HG03175 (cell line): ENCODE measurements around the gene ELAVL2.

Experiments
- ATAC-seq: cut with Tn5 transposase; IDR thresholded peaks from one replicate; pipeline ENCODE4 v1.9.1; 2021; ENCODE audit warnings: mild to moderate bottlenecking, moderate library complexity; ENCODE audit not compliant: unreplicated experiment

ELAVL2 gene

DNA sequence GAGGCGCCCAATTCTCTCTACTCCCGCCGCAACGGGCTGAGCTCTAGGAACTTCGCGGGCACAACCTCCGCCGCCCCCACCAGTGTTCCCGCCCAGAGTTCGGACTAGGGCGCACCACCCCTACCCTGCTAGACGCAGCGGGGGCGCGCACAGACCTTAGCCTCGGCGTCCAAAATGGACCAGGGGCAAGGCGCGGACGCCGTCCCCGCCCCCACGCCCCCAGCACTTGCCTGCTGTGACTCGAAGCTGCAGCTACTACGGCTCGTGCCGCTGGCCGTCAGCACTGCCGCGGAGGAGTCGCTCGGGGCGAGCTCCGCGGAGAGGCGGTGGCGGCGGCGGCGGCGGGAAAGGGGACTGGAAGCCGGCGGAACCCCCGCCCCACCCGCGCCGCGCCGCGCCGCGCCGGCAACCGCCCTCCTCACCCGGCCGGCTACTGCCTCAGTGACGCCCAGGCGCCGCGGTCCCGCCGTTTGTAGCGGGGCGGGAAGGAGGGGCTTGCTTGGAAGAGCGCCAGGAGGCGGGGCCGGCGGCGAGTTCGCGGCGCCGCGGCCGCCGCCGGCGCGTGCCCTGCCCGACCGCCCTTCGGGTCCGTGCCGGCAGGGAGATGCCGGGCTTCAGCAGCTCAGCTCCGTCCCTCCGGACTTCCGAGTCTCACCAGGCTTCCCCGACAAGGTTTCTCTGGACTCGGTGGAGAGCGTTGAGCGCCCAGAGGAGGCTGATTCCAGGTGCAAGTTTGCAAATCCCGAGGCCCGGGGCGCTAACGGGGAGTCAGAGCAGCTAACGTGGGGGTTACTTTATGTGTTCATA, 4.5 kb downstream of the ELAVL2 start:
- no peak for ATAC-seq

DNA sequence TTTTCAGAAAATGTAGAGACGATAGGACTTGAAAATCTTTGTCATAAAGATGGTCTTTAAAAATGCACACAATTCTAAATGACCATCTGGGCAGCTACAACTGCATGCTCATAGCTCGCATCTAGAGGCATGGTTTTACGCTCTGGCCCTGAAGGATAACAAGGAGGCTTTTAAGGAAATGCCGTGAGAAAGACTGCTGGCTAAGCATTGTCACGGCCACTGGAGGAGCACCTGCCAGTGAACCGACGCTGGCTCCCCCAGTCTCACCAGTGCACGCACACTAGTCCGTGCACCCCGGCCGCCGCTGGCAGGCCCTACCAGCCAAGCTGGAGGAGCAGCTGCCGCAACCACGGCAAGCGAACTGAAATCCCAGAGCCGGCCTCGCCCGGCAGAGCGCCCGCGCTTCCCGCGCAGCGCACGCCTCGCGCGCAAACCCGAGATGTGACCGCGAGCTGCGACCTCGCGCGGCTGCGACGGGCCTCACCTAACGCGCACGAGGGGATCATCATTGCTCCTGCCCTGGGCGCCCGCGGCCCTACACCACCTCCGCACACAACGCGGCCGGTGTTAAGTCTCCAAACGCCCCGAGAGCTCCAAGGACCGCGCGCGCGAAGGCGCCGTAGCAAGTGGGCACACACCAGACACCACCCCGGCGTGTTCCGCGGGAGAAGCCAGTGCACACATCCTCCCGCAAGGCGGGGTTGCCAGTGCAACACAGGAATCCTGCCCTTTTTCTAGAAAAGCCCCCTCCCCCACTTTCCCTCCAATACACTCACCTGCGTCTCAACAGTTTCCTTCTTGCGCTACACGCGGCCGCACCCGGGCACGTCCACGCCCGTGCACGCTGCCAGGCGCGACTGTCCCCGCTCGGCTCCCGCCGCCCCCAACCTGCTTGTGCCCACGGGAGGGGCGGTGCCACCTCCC, 5.3 kb downstream of the ELAVL2 start:
- ATAC-seq, result no peak

DNA sequence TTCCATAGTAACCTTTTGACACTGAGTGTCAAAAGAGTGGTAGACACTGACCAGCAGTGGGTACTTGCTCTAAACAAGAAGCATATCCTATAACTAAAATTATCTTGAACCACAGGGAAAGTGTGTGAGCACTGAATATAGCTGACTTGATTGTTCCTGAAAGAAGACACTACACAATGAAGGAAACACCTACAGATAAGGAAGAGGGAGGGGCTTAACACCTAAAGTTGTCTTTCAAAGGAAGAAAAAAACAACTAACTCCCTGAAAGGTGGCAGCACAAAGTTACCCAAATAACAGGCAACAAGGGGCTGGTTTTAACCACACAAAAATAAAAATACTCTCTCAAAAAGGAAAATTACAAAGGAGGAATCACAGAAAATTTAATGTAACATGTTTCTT, 6.6 kb downstream of the ELAVL2 start:
- no peak for ATAC-seq

DNA sequence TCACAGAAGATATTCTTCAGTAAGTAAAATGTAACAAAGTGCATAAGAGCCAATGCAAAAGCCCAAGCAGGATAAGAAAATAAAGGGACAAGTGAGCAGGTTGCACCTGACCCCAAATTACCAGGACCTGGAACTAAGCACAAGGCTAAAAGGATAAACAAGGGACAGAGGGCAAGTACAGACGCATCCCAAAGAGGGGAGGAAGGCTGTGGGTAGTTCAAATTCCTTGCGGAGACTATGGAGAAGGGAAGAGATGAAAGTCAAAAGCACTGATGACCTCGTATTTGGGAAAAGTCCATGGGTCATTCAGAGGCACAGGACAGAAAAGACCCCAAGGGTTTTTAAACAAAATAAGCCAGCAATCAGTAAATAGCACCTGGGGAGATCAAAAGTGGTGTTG, 11.8 kb downstream of the ELAVL2 start:
- no peak for ATAC-seq

DNA sequence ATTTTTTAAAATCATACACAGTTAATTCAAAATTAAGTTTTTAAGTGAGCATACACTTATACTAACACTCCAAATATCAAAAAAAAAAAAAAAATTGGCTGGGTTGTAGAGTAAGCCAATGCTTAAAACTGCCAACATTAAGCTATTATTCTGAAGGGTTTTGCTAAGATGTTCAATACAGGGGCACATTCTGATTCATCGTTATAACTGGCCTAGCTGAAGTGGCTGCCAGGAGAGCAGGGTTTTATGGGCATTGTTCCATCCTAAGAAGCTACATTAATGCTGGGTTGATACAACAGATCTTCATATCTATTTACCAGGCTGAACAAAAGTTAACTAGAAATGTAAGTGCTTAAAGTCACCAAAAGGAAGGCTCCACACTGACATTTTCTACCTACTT, 13.4 kb downstream of the ELAVL2 start:
- no peak for ATAC-seq

DNA sequence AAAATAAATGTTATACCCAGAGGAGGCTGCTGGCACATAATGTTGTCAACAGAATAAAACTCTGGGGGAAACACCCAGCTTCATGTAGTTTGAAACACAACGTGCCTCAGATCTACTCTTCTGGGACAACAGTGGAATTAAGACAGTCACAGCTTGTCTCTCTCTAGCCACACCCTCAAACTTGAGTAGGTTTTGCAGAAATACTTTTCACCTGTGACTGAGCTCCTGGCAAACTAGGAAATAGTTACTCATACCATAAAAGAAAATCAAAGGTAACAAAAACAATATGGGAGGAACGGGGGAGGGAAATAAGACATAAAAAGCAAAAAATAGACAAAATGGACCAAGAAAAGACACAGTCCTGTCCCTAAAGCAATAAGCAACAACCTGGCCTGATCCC, 14.4 kb downstream of the ELAVL2 start:
- ATAC-seq, result no peak

DNA sequence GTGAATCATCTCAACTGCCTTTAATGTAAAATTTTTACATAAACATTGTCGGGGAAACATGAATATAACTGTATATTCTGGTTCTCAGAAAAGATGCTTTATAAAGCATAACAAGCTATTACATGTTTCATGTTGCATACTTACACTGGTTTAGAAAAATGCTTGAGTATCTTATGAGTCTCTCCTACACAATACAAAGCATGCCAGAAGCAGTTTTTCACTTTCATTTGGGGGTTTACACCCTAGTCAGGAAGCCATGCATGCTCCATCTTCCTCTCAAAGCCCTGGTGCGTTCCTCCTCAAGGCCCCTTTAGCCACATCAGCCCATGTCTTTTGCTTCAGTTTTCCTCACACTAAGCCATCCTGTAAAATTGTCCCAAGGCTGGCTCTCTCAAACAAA, 22.8 kb downstream of the ELAVL2 start:
- ATAC-seq, result no peak

DNA sequence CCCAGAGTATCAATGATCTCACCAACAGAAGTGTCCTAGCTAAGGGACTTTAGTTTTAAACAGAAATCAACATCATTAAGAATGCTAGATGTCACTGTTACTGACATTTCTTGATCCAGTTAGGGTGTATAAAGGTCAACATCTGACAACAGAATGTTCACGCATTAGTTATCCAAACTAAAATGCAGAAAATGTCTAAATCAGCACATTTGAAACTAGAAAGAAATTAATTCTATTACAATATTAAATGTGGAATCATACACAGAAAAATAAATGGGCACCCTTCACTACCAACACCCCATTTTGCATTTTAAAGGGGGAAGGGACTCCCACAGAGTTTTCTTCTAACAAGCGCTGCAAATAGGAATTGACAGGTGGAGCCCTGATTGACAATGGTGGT, 24.5 kb downstream of the ELAVL2 start:
- no peak for ATAC-seq

DNA sequence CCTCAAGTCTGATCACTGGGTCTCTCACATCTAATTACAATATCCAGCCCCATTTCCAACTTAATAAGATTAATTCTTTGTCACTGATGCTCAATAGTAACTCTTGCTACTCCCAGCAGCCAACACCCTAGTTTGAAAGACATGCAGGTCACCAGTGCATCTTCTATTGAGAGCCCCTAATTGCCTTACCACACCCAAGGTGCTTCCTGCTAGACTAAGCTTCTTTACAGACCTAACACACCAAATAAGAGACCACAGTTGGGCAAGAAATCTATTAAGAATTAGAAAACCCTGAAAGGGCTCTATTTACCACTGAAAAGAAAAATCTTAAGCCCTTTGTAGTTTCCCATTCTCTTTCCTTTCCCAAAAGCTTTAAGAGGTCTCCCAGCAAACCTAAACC, 26.5 kb downstream of the ELAVL2 start:
- ATAC-seq, result no peak

DNA sequence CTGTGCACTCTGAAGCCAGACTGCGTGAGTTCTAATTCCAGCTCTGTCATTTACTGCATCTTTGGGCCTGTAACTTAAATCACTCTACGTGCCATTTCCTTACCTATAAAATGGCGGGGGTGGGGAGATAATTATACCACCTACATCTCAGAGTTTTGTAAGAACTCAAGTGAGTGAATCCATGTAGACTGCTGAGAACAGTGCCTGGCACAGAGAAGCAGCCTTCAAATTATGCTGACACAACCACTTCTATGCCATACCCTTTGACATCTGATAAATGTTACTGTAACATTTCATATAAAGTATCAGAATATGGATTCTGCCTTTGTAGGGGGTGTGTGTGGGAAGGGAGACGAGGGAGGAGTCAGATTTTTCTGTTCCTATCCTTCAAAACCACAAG, 27.7 kb downstream of the ELAVL2 start:
- ATAC-seq, result no peak

DNA sequence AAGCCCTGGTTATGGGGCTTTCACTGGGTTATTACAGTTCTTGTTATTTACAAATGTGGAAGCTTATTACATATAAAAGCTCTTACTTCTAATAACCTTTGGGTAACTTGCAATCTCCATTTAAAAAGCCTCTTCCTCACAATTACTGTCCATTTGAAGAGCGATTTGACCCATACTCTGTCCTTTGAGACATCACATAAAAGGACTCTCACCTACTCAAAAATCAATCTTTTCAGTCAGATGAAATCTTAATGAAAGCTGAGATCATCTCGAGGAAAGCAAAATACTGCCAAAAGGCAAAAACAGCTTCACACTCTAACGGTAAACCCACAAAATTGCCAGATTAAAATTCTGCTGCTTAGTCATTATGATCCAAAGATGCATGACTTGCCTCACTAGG, 29.8 kb downstream of the ELAVL2 start:
- no peak for ATAC-seq

DNA sequence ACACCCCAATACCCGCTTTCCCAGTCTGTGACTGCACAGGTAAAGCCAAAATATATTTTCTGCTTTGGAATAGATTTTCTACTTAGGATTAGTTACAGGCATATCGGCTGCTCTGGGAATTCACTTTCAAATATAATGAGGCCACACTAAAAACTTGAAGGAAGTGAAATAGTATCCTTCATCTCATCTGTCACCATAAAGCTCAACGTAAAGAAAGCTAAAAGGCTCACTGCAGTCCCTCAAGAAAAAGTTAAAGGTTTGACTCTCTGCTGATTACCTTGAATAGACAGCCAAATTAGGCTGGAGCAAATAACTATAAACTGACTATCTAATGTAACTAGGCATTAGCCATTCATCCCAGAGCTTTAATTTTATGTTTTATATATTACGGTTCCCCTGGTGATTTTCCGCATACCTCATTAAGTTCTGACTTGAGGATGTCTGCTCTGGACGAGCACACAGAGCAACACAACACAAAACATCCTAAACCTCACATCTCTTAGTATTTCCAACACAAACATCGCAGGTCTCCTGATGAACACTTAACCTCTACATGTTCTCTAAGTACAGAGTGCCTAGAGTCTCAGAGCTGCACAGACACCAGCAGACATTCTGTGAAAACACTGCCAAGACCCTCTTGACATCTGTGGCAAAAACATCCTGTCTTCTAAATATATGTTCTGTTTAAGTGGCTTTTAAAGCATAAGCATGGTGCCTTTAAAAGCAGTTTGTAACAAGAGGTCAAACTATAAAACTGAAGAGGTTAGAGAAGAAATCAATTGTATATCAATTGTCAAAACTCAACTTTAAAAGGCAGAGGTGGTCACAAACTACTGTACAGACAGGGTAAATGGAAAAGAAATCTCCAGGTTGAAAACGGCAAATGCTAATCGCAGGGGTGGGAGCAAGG, 35.4 kb downstream of the ELAVL2 start:
- no peak for ATAC-seq

DNA sequence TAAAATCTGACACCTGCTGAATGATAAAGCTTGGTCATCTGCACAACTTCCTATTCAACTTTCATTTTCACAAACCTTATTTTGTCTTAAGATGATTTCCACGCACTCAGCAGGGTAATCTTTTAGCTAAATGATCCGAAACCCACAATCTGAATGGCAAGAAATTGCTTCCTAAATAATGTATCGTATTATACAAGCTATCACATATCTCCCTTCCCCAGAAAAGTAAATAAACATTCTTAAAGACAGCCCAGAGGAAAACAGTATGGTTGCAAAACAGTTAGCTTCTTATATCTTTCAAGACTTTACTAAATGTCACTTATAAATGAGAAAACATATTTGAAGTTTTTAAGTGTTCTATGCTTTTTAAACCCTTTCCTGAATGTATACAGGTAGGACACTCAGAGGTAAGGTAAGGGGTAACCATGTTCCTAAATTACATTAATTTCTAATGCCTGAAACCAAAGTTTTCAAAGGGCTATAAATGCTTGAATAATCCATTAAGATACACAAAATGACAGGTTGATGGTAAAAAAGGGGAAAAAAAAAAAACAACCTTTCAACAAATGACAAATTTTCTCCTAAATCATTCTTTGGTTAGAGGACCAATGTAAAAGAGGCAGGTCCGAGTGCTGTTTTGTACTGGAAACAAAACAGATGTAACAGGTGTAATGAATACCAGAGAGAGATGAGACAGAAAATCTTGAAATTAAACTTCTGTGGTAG, 36.3 kb downstream of the ELAVL2 start:
- no peak for ATAC-seq

DNA sequence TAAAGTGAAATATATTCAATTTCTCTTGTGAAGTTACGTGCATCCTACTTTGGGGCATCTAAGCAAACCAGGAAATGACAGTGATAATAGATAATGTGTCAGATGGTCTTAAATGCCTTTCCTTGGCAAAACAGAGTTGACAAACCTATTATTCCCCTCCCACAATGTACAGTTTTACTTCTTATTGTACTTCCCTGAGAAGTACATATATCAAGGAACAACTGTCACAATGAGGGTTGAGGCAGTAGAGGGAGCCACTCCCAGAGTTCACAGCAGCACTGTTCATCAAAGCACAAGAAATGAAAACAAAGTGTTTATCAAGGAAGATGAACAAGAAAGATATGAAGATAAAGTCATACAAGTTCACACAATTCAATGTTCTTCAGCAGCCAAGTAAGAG, 41.1 kb downstream of the ELAVL2 start:
- ATAC-seq, result no peak

DNA sequence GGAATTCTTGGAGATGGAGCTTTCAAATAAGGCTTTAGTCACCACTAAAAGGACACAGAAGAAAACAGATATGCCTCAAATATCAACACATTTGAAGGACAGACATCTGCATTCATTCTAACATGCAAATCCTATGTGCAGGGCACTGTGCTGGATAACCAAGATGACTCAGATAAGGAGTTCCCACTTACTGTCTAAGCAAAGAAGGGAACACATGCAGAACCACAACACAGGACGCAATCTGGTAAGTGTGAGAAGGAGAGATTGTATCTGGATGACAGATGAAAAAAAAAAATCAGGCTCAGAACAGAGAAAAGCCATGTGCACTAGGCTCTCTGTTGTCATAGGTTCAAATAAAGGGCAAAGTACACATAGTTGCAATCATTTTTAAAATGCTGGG, 42.5 kb downstream of the ELAVL2 start:
- ATAC-seq, result no peak

DNA sequence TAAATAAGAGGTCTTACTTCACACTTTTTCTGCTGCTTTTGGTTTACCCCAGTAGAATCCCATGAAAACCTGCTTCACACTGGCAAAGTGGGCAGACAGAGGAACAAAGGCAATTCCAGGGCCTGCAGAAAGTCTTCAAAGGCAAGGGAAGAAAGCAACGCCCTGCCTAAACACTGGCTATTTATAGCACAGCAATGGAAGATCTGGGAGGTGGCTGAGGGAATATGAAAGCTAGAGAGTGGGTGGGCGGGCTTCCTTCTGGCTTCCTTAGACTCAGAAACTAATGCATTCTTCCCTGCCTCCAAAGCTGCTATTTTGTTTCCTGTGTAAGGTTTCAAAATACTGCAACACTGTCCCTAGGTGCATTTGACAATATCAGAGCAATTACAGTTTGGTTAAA, 46.8 kb downstream of the ELAVL2 start:
- no peak for ATAC-seq

DNA sequence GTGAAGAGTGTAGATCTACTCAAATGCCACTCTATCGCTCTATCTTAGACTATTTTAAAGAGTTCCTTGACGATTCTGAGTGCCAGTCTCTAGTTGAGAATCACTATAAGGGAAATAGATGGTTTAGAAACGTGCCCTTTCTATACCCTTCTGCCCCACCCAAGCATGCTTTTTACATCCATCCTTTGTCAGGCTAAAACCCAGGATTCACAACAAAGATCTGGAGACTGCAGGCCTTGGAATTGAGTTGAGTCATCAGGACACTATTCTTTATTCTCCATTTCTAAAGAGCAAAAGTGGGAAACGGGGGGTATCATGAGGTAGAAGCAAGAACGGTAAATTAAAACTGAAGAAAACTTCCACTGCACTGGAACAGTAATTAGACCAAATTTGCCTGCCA, 48.7 kb downstream of the ELAVL2 start:
- no peak for ATAC-seq

DNA sequence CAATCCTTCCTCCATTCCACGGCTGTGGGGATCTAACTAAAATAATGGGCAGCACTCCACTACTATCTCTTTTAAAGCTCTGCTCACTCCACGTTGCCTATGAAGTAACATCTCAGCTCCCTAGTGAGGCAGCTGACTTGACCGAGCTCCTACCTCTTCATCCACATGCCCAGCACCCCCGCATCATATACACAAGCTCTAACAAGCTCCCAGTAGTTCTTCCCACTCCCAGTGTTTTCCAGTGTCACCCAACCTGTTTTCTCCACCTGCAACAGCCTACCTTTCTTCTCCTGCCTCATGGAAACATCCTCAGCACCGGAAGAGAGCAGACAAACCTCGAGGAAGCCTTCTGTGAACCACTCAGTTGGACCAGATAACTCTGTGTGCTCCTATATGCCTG, 50.5 kb downstream of the ELAVL2 start:
- ATAC-seq, result no peak

DNA sequence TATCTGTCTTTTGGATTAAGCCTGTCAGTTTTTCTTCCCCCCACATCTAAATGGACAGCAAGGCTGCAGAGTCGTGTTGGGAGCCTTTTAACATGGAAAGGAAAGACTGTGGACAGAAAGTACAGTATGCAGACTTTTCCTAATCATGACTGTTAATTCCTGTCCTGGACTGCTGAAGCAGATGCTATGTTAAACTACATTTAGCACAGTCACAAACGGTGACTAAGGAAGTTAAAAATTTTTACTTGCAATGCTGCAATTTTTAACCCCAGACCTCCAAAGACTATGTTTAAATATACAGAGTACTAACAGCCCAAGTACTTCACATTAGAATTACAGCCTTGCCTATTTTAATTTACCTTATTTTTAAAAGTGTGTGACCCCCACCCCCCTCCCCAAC, 51.8 kb downstream of the ELAVL2 start:
- no peak for ATAC-seq

DNA sequence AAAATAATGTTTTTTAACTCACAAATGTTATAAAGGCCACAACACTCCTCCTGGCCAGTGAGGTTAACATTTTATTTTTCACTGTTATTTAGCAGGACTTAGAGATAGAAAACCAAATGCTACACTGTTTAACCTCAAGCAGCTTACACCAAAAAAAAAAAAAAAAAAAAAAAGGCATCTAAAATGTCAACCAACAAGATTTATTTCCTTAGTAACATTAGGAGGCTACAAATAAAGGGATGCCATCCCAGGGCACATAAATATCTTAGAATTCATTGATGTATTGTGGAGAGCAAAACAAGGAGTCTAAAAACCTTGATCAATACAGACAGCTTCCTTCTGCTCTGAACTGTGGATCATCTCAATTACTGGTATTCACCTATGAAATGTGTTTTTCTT, 53.7 kb downstream of the ELAVL2 start:
- ATAC-seq, result no peak
